Measurements from ENCODE around the gene CENPF.

DNA sequence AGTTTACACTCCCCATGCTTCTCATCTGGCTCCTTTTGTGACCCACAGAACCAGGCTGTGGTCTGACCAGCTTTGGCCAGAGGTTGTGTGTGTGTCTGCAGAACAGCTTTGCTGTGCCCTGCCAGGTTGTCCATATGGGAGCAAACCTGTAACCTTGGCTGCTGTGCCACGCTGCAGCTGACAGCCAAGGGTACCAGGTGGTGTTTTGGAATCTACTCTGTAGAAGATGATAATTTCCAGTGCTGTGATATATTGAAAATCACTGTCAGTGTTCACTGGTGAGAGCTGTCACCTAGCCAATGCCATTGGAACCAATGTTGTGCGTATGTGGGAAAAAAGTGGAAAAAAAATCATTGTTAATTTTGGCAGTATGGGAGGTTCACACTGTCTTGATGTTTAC lies 18.2 kb downstream of the CENPF start:
- TF ChIP-seq, protein P1, sequence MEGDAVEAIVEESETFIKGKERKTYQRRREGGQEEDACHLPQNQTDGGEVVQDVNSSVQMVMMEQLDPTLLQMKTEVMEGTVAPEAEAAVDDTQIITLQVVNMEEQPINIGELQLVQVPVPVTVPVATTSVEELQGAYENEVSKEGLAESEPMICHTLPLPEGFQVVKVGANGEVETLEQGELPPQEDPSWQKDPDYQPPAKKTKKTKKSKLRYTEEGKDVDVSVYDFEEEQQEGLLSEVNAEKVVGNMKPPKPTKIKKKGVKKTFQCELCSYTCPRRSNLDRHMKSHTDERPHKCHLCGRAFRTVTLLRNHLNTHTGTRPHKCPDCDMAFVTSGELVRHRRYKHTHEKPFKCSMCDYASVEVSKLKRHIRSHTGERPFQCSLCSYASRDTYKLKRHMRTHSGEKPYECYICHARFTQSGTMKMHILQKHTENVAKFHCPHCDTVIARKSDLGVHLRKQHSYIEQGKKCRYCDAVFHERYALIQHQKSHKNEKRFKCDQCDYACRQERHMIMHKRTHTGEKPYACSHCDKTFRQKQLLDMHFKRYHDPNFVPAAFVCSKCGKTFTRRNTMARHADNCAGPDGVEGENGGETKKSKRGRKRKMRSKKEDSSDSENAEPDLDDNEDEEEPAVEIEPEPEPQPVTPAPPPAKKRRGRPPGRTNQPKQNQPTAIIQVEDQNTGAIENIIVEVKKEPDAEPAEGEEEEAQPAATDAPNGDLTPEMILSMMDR (IDR thresholded peaks at IDR 0.05; ENCODE audit: poor library complexity, severe bottlenecking): no peak
- TF ChIP-seq RAD21 (conservative IDR thresholded peaks at IDR 0.05) (no peak), POLR2AphosphoS5 (IDR thresholded peaks at IDR 0.05) (no peak), EZH2 (IDR thresholded peaks at IDR 0.05; ENCODE audit: borderline replicate concordance, insufficient read depth, low read length, poor library complexity, severe bottlenecking) (no peak), SMC3 (conservative IDR thresholded peaks at IDR 0.05; ENCODE audit: poor library complexity) (no peak)
- TF ChIP-seq, protein P2, sequence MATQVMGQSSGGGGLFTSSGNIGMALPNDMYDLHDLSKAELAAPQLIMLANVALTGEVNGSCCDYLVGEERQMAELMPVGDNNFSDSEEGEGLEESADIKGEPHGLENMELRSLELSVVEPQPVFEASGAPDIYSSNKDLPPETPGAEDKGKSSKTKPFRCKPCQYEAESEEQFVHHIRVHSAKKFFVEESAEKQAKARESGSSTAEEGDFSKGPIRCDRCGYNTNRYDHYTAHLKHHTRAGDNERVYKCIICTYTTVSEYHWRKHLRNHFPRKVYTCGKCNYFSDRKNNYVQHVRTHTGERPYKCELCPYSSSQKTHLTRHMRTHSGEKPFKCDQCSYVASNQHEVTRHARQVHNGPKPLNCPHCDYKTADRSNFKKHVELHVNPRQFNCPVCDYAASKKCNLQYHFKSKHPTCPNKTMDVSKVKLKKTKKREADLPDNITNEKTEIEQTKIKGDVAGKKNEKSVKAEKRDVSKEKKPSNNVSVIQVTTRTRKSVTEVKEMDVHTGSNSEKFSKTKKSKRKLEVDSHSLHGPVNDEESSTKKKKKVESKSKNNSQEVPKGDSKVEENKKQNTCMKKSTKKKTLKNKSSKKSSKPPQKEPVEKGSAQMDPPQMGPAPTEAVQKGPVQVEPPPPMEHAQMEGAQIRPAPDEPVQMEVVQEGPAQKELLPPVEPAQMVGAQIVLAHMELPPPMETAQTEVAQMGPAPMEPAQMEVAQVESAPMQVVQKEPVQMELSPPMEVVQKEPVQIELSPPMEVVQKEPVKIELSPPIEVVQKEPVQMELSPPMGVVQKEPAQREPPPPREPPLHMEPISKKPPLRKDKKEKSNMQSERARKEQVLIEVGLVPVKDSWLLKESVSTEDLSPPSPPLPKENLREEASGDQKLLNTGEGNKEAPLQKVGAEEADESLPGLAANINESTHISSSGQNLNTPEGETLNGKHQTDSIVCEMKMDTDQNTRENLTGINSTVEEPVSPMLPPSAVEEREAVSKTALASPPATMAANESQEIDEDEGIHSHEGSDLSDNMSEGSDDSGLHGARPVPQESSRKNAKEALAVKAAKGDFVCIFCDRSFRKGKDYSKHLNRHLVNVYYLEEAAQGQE (IDR thresholded peaks at IDR 0.05; ENCODE audit: borderline replicate concordance): no peak

Measured in neural cell (in vitro differentiated cells).